ENCODE measurements around the gene PLEKHG3. TPM values are rescaled to one million over a fixed set of nuclear protein-coding genes. Genes with fewer than 3 reads are reported as not detected.
"Not testable (repeated sequence)": the region's sequence is repeated elsewhere in the genome, so short reads cannot be mapped to it uniquely, and the experiment has no call there.

Gene PLEKHG3
- polyA plus RNA-seq, 1 donor, result 19.7 TPM

DNA sequence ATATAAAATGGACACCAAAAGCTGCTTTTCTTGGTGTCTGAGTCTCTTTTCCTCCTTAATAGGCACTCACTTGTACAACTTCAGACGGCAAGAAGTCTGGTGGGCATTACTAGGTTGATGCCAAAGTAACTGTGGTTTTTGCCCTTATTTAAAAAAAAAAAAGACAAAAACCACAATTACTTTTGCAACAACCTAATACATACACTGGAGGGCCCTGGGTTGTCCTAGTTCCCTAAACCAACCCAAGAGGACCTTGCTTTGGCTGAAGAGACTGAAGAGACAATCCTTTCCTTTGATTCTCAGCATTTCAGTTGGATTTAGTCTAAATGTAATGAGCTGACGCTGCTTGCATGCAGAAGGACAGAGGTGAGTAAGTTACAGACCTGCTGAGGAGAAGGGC lies 16.2 kb upstream of the PLEKHG3 start:
- no peak for DNase-seq (ENCODE audit: low read depth)

DNA sequence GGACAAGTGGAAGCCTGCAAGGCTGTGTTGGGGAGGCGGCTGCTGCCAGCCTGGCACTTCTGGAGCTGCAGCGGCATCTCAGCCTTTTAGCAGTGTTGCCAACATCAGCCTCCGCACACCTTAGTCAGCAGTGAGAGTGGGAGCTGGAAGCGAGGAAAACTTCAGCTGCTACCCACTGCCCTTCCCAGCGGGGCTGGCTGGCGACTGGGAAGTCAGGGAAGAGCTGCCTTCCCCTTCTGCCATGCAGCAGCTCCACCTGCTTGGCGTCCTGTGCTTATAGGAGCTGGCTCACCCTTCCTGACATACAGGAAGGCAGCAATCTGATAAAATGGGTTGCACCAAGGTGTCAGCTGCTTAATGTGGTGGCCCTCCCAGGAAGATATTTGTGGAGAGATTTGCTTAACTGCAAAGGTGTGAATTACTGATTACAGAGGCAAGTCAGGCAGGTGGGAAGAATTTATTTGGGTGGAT lies 15.4 kb upstream of the PLEKHG3 start:
- no peak for DNase-seq (ENCODE audit: low read depth)

DNA sequence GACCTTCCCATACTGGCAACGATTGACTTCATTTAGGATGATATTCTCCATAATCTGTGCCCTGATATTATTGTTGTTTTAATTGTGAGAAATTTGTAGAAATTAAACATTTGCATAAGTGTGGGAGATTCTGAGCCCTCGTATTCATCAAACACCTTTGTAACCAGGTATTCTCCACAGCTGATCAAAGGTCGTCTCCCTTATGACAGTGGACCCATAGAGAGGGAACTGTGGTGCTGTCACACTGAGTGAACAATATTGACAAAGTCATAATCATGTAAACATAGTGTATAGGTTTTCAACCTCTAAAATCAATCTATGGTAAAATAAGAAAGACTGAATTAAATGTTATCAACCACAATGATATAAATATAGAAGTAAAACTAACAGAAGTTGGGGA lies 14.9 kb upstream of the PLEKHG3 start:
- no peak for DNase-seq (ENCODE audit: low read depth)

DNA sequence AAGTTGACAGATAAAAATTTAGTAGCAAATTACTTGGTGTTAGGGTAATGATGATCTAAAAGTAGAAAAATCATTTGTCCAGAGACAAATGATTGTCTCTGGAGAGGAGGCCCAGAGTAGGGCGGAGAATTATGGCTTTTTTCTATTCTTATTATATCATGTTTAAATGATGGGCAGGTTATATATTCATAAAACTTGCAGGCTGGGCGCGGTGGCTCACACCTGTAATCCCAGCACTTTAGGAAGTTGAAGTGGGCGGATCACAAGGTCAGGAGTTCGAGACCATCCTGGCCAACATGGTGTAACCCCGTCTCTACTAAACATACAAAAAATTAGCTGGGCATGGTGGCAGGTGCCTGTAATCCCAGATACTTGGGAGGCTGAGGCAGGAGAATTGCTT lies 13.6 kb upstream of the PLEKHG3 start:
- not testable (repeated sequence) for DNase-seq (ENCODE audit: low read depth)

DNA sequence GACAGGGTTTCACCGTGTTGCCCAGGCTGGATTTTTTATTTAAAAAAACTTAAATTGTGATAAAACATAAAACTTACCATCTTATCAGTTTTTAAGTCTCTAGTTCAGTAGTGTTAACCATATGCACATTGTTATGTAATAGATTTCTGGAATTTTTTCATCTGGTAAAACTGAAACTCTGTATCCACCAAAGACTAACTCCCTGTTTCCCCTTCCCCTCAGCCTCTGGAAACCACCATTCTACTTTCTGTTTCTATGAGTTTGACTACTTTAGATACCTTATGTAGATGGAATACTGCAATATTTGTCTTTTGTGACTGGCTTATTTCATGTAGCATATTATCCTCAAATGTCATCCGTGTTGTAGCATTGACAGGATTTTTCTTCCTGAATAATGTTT lies 12.8 kb upstream of the PLEKHG3 start:
- DNase-seq (ENCODE audit: low read depth), result no peak

DNA sequence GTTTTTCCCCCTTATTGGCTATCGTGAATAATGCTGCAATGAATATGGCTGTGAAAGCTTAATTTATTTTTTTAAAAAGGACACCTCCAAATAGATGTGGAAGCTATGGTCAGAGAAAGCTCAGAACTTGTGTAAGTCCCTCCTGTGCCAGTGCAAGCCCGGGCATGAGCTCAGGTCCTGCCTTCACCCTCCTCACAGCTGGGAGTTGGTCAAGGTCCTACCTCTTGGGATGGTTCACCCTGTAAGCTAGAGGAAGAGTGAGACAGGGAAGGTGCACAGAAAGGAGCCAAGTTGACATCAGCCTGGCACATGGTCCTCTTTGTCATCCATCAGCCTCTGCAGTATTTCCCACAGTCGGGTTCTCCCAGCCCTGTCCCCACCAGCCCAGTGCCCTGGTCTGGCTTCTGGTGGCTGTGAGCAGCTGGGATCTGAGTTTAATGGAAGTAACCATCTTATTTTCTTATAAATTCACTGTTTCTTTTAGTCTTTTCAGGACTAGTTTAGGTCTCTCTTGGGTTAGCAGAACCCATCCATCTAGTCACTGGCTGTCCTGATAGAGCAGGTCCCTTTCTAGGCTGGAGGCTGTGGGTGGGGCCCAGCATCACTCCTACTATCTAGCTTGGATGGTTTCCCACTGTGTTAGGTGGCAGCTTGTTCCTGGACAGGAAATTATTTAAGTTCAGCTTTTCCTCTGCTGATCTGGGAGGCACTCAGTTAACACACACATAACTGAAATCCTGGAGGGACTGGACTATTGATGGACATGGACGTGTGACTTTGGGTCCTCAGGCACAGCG lies 11.8 kb upstream of the PLEKHG3 start:
- no peak for DNase-seq (ENCODE audit: low read depth)

DNA sequence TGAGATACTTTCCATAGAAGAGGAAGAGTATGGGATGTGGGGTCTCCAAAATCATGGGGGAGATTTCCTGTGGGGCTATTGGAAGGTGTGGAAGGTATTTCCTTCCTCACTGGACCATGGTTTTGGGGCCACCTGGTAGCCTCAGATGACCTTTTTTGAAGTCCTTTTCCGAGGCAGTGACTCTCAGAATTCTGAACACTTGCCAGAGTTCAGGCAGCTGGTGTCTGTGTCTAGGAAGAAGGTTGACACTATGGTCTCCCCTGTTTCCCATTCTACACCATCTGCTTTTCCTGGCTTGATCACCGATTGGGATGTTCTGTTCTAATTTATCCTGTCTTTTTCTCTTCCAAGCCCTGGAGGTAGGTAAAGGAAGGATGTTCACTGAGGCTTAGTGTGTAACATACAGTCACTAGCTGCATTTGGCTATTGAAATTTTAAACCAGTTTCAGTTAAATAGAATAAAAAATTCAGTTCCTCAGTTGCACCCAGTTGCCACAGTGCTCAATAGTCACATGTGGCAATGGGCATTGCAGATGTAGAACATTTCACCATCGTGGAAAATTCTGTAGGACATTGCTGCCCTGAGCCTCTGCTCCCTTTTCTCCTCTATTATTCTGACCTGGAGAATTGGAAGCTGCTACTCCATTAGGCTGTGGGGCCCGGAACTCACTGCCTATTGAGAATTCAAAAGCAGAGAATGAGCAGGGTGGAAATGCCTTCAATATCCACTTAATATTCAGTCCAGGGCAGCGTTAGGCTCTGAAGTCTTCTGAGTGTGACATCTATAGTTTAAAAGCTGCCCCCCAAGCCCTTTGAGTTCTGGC lies 11.0 kb upstream of the PLEKHG3 start:
- DNase-seq (ENCODE audit: low read depth), result no peak

DNA sequence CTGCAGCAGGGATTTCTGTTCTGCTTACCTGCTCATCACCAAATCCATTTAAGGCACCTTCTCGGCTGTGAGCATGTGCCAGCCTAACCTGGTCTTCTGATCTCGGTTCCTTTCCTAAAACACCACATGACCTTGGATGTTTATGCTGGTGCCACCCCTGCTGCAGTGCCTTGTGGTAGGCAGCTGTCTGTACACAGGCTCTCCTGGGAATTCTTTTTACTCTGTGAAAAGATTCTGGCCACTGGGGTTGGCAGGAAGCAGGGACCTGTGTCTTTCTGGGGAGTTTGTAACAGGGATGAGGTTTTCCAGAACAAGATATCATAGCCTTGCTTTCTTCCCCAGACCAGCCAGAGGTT lies 10.4 kb upstream of the PLEKHG3 start:
- DNase-seq (ENCODE audit: low read depth), result no peak

DNA sequence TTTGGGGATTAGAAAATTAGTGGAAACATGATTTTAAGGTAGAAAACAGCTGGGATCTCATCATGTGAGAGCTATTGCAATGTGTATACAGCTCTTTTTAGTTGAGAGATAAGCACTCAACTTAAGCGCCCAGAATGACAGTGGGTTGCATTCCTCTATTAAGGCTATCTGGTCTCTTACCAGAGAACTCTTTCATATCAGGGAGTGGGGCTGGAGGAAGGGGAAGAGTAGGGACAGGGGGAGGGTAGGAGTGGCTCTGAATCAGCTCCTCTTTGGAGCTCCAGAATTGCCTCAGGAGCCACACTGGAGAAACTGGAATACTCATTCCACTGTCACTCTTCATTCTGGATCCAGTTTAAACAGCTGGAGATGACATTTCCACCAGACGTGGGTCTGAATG lies 9.2 kb upstream of the PLEKHG3 start:
- no peak for DNase-seq (ENCODE audit: low read depth)

DNA sequence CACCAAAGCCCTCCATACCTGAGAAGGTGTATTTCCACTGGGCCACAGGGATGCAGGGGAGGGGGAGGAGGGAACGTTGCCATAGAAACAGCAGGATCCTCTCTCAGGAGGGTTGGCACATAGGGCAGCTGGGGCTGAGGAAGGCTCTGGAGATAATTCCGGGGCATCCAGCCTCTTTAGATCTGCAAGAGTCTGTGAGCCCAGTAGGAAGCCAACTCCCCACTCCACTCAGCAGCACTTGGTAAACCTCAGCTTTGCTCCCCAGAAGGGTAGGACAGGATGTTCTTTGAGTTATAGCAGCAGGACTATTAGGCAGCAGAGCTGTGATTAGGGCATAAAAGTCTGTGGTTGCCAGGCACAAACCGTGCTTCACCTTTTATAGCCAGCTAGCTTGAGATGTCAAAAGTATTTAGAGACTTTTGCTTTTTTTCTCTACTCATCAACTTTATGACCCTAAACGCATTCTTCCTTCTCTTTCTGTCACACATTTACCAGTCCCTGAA lies 7.8 kb upstream of the PLEKHG3 start:
- DNase-seq (ENCODE audit: low read depth), result no peak

DNA sequence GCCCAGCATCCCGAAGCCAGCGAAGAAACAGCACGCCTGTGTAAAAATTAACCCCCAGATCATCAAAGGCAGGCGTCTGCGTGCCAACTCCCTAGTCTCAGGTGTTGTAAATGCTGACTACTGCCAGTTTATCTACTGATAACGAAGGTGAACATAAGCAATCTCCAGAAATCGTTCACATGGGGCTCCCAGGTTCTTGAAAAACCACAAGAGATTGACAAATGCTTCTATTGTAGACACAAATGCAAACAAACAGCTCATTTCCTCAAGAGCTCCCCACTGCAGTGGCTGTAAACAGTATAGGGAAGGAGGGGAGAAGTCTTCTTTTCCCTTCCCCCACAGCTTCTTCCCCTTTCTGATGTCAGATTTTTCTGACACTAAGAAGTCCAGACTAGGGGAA lies 5.3 kb upstream of the PLEKHG3 start:
- no peak for DNase-seq (ENCODE audit: low read depth)

DNA sequence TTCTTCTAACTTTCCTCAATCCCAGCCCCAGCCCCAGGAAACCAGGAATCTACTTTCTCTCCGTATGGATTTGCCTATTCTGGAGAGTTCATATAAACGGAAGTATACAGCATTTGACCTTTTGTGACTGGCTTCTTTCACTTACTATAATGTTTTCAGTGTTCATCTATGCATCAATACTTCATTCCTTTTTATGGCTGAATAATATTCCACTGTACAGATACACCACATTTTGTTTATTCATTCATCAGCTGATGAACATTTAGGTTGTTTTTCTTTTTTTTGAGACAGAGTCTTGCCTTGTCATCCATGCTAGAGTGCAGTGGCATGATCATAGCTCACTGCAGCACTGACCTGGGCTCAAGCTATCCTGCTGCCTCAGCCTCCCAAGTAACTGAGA lies 3.9 kb upstream of the PLEKHG3 start:
- DNase-seq (ENCODE audit: low read depth), result no peak

DNA sequence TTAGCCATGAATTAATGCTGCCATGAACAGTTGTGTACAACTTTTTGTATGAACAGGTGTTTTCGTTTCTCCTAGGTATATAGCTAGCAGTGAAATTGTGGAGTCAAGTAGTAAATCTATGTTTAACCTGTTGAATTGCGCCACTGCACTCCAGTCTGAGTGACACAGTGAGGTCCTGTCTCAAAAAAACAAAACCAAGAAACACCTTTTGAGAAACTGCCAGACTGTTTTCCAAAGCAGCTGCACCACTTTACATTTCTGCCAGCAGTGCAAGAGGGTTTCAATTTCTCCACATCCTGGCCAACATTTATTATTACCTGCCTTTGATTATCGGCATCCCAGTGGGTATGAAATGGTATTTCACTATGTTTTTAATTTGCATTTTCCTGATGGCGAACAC lies 3.3 kb upstream of the PLEKHG3 start:
- DNase-seq (ENCODE audit: low read depth), result no peak

DNA sequence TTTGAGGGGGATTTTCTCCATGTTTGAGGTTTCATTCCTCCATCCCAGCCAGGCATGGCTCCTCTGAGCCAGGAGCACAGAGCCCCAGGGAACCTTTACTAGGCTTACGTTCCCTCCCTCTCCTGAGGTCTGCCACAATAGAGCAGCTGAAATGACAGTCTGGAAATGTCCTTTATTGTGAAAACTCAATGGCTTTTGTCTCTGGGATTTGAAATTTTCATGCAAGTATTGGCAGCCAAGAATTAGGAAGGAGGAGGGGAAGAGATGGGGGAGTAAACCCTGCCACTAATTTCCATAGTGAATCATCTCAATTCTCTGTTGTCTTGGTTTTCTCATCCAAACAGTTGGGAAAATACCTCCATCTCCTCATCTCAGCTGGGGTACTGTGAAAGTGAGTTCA lies 2.6 kb upstream of the PLEKHG3 start:
- DNase-seq (ENCODE audit: low read depth), result no peak

DNA sequence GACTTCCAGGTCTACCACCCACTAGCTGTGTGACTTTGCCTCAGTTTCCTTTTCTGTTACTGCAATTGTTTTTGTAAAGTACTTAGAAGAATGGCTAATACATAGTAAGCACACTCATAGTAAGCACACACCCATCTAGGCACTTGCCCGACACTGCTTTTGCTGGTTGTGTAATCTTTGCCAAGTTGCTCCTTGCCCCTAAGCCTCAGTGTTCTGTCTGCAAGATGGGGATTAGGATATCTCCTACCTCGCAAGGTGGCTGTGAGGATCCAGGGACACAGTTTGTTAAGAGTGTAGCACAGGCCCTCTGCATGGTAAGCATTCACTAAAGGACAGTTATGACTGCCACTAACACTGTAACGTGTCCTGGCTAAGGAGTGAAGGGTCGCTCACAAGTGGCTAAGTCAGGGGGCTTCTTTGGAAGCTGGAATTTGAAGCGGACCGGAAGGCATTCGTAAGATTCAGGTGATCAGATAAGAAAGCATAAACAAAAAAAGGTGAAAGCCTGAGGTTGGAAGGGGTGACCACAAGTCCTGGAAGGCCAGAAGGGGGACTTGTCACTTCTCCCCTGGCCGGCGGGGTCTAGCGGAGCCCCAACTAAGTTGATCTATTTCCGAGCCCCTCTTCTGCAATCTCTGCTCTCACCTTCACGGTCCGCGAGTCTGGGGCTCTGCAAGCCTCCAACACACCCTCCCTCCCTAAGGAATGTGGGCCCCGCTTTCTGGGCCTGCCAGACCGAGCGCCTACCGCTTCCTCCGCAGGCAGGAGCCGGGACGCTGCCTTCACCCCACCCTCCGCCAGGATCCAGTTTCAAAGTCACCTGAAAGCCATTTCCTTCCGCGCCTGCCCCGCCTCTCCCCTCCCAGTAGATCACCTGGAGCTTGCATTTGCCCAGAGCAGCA lies 1.5 kb upstream of the PLEKHG3 start:
- no peak for DNase-seq (ENCODE audit: low read depth)

DNA sequence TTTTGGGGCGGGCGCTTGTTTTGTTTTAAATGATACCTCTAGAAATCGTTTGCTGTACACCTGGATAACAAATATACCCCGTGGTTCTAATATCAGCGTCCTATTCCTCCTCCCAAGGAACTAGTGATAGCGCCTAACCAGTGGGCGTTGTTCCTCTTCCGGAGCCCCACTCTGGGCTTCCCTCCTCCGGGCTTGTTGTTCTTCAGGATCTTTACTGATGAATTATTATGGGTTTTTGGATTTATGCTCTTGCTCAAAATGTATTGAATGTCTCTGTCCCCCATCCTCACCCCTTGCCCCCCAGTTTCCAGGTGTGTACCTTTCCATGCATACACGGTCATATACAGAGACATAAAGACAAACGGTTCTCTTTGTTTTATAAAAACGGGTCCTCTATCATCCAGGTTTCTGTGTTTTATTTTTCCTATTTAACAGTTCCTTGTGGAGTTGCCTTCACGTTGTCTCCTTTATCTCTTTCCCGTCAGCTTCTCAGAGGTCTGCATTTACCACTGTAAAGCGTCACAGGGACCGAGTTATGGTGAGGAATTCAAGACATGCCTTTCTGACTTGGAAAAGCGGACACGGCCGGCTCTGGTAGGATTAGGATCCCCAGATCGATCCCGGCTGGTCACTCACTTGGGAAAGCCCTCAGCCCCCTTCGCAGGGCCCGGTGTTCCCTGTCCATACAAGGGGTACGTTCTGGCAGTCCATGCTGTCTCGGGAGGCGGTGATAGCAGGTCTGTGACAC lies 655 bp upstream of the PLEKHG3 start:
- DNase-seq (ENCODE audit: low read depth), result no peak

DNA sequence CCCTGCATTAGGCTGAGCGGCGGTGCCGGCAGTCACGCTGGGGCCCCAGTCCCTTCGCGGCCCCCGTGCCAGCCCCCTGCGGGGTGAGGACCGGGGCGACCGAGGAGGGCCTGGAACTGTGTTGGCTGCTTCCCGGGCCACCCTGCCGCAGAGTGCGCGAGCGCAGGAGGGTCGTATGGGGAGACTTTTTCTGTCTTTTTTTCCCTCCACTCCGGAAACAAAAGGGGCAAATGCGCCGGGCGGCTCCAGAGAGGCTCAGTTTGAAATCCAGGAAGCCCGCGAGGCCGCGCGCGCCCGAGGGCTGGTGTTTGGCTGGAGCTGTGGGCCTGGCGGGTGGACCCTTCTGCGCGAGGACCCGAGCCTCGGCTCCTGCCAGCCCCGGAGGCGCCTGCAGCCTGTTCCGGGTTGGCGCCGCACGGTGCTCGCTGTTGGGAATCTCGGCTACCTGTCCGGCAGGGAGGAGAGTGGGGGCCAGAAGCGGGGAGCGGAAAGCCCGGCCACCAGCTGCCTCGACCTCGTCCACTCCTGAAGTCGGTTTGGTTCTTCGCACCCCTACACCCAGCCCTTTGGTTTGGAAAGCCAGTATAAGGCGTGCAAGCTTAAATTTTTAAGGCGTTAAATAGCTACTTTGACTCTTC lies 638 bp downstream of the PLEKHG3 start:
- no peak for DNase-seq (ENCODE audit: low read depth)

DNA sequence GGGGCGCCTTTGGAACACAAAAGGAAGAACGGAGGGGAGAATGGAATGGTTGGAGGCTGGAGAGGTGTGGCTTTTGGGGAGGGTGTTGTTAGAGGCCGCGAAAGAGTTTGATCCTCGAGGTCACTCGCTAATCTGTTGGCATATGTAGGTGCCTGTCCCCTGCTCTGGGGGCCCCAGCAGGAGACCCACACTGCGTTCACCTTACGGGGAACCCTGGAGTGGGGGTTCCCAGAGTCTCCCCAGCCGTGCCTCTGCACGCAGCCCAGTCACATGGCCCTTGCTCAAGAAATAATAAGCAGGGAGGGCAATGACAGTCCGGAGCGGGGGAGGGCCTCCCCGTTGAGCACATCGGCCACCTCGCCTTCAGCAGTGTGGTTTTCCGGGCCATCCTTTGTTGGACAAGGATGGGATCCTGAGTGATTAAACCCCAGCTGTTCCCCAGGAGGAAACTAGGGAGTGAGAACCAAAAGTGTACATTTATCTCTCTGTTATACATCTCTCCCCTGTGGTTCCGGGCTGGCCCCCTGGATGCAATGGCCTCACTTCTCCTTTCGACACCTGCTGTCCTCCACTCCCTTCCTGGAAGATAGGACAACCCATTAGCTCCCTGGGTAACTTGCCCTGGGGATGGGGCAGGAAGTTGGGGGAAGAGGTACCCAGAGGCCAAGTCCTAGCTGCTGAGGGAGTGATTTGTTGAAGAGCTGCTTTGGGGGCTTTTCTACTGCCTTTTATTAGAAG lies 1.3 kb downstream of the PLEKHG3 start:
- DNase-seq (ENCODE audit: low read depth), result no peak

DNA sequence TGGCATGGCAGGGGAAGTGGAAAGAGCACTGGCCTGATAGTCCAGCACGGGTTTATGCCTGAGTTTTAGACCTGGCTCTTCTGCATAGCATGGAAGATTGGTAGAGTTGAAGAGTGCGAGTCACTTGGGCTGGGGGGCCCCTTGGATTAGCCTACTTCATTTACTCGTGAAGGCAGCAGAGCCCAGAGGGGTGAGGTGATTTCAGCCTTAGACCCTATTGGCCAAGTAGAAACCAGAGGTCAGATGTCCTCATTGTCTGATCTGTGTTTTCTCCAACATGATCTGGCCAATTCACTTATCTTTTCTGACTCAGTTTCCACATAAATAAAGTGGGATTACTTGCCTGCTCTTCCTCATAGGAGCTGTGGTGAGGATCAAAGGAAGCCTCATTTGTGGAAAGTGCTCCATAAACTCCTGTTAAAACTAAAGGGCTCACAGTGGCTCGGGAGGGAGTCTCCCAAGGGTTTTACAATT lies 1.9 kb downstream of the PLEKHG3 start:
- no peak for DNase-seq (ENCODE audit: low read depth)
